Lung (tissue), 12 donors: ENCODE data around the gene PREP. TPM values are rescaled to one million over a fixed set of nuclear protein-coding genes. Genes with fewer than 3 reads are reported as not detected.

Experiments
- ATAC-seq: fragments of 200-7000 bp; cut with Tn5 transposase; one replicate; pipeline ENCODE4 v1.9.1; 2020; ENCODE audit warnings: moderate number of reproducible peaks; ENCODE audit not compliant: insufficient read depth, low FRiP score
- DNase-seq, 3 donors: peaks; one replicate each; pipeline ENCODE4 v3.0.0-alpha.2; 2013 to 2017
- H3K27ac ChIP-seq, 2 donors: one replicate each; pipeline ENCODE4 v1.5.1; 2013; ENCODE audit warnings: mild to moderate bottlenecking in 2 of 2, moderate library complexity in 2 of 2, control low read depth in 1 of 2, inconsistent platforms in 1 of 2, low read depth in 1 of 2, low read length in 1 of 2
- H3K27me3 ChIP-seq, 3 donors: one replicate each; pipeline ENCODE4 v1.5.1; 2013; ENCODE audit warnings: low read length in 2 of 3; ENCODE audit not compliant: control insufficient read depth in 3 of 3, insufficient read depth in 3 of 3
- H3K36me3 ChIP-seq, 4 donors: one replicate each; pipeline ENCODE4 v1.5.1; 2013; ENCODE audit warnings: low read length in 4 of 4, mild to moderate bottlenecking in 1 of 4, moderate library complexity in 1 of 4; ENCODE audit not compliant: control insufficient read depth in 4 of 4, insufficient read depth in 4 of 4
- H3K4me1 ChIP-seq, 5 donors: one replicate each; pipeline ENCODE4 v1.5.1; 2013; ENCODE audit warnings: low read length in 5 of 5, mild to moderate bottlenecking in 2 of 5, moderate library complexity in 1 of 5; ENCODE audit not compliant: control insufficient read depth in 5 of 5, insufficient read depth in 5 of 5
- H3K4me3 ChIP-seq: one replicate; pipeline ENCODE4 v1.5.1; 2013; ENCODE audit warnings: mild to moderate bottlenecking, control low read depth, moderate library complexity
- H3K9ac ChIP-seq, 2 donors: one replicate each; pipeline ENCODE4 v1.5.1; 2013; ENCODE audit warnings: low read length in 2 of 2, control low read depth in 1 of 2; ENCODE audit not compliant: insufficient read depth in 1 of 2
- H3K9me3 ChIP-seq, 4 donors: one replicate each; pipeline ENCODE4 v1.5.1; 2013; ENCODE audit warnings: low read length in 3 of 4, mild to moderate bottlenecking in 1 of 4, moderate library complexity in 1 of 4; ENCODE audit not compliant: control insufficient read depth in 4 of 4, insufficient read depth in 3 of 4
- CTCF ChIP-seq: IDR thresholded peaks from 2 replicates; pipeline ENCODE4 v1.5.1; 2012; ENCODE audit warnings: mild to moderate bottlenecking; ENCODE audit errors: control extremely low read depth, extremely low read depth
- WGBS, 2 donors: extraction: QIAGEN DNeasy Blood & Tissue Kit; methylation state at CpG; one replicate each; pipeline ENCODE4 v1.1.7; 2013; 5-methylcytosine and 5-hydroxymethylcytosine counted together
- polyA plus RNA-seq, 2 donors: library from polyadenylated mRNA; stranded (reverse); fragments of 200-250 nt; gene quantifications; one replicate each; pipeline ENCODE4 v1.2.1, GENCODE V29; 2013
- total RNA-seq, 2 donors: library from RNA; depleted of rRNA in 1 of 2; stranded (reverse); fragments of >200 nt in 1 of 2; gene quantifications; one replicate each; pipeline ENCODE4 v1.2.1, GENCODE V29; 2014 to 2021
- donor health status: control.
- donor health status: control.
- donor health status: Bipolar disorder and iron deficiency.
- donor health status: healthy.
- donor health status: DM: yes; HTN: yes; CAD: no.

Gene PREP
- total and polyA plus RNA-seq, 4 donors = 20.3 to 31.3 (median 25.1) TPM

GRCh38 chr6:105330364-105330763 is 72.5 kb downstream of the PREP start:
- TF ChIP-seq CTCF = no peak
- 95 to 98% methylated on average over 3 of the region's 3 CpGs for WGBS, 2 donors
- H3K36me3 ChIP-seq = peaks cover 8 to 20% (median 11%) of the 10 kb centered on the region in 4 donors

GRCh38 chr6:105326833-105327770 is 75.8 kb downstream of the PREP start:
- Histone ChIP-seq H3K9me3 (no peaks in the 10 kb centered on the region), H3K27ac (peak overlapping the region in 1 of 2 donors; percentile 66), H3K27me3 (no peaks in the 10 kb centered on the region), H3K9ac (no peak overlapping the region), H3K4me1 (peaks cover 0 to 3% (median 0%) of the 10 kb centered on the region in 5 donors), H3K36me3 (peaks cover 13 to 27% (median 21%) of the 10 kb centered on the region in 4 donors), H3K4me3 (no peak overlapping the region)
- WGBS, 2 donors = 71 to 81% methylated on average over 9 of the region's 9 CpGs
- DNase-seq (no peak), ATAC-seq (no peak)
- TF ChIP-seq CTCF = no peak

More at GRCh38 chr6:105330364-105330763, 72.5 kb downstream of the PREP start:
- no peak overlapping the region for H3K27ac ChIP-seq
- H3K9ac ChIP-seq = no peak overlapping the region
- H3K27me3 ChIP-seq = no peaks in the 10 kb centered on the region
- no peak for ATAC-seq
- peaks cover 0 to 7% (median 0%) of the 10 kb centered on the region in 5 donors for H3K4me1 ChIP-seq
- H3K9me3 ChIP-seq = no peaks in the 10 kb centered on the region
- no peak for DNase-seq
- H3K4me3 ChIP-seq = no peak overlapping the region

- H3K36me3 ChIP-seq = peaks cover 9 to 21% (median 16%) of the 10 kb centered on the region in 4 donors
- H3K4me3 ChIP-seq = no peak overlapping the region
- no peak for TF ChIP-seq CTCF
- no peak for DNase-seq
- ATAC-seq = no peak
- 48 to 51% methylated on average over 2 of the region's 2 CpGs for WGBS, 2 donors
- H3K4me1 ChIP-seq = peaks cover 0 to 2% (median 0%) of the 10 kb centered on the region in 5 donors
- no peak overlapping the region for H3K27ac ChIP-seq
- H3K9ac ChIP-seq = no peak overlapping the region
- no peaks in the 10 kb centered on the region for H3K9me3 ChIP-seq
- H3K27me3 ChIP-seq = no peaks in the 10 kb centered on the region
Measured at GRCh38 chr6:105326216-105326615, 76.7 kb downstream of the PREP start.
